Fibroblast of mammary gland (primary cell): ENCODE measurements around the gene R3HDML.

Experiments used
- DNase-seq: peaks from one replicate; pipeline ENCODE4 v3.0.0-alpha.2; 2010; ENCODE audit warnings: low read depth
- H3K4me3 ChIP-seq: 2 replicates; pipeline ENCODE4 v1.5.1; 2011; ENCODE audit warnings: low read depth, mild to moderate bottlenecking, low read length, moderate library complexity; ENCODE audit not compliant: control insufficient read depth
- TF ChIP-seq, protein P1 (sequence below): conservative IDR thresholded peaks from 2 replicates; pipeline ENCODE4 v1.5.1; 2011; ENCODE audit warnings: low read depth, low read length, inconsistent platforms; ENCODE audit not compliant: control insufficient read depth, insufficient read depth

R3HDML gene

GRCh38 chr20:44399446-44399845, 62.6 kb downstream of the R3HDML start:
- TF ChIP-seq, protein P1, sequence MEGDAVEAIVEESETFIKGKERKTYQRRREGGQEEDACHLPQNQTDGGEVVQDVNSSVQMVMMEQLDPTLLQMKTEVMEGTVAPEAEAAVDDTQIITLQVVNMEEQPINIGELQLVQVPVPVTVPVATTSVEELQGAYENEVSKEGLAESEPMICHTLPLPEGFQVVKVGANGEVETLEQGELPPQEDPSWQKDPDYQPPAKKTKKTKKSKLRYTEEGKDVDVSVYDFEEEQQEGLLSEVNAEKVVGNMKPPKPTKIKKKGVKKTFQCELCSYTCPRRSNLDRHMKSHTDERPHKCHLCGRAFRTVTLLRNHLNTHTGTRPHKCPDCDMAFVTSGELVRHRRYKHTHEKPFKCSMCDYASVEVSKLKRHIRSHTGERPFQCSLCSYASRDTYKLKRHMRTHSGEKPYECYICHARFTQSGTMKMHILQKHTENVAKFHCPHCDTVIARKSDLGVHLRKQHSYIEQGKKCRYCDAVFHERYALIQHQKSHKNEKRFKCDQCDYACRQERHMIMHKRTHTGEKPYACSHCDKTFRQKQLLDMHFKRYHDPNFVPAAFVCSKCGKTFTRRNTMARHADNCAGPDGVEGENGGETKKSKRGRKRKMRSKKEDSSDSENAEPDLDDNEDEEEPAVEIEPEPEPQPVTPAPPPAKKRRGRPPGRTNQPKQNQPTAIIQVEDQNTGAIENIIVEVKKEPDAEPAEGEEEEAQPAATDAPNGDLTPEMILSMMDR, result no peak

GRCh38 chr20:44400671-44400969, 63.8 kb downstream of the R3HDML start:
- TF ChIP-seq, protein P1, result no peak
- H3K4me3 ChIP-seq, result no peak overlapping the region
- no peak for DNase-seq

More at GRCh38 chr20:44399446-44399845, 62.6 kb downstream of the R3HDML start:
- DNase-seq, result no peak
- no peak overlapping the region for H3K4me3 ChIP-seq
